HG02759 (cell line): ENCODE data around the gene RASGRP3.

Experiments used
- ATAC-seq: cut with Tn5 transposase; IDR thresholded peaks from one replicate; pipeline ENCODE4 v1.9.1; 2021; ENCODE audit warnings: mild to moderate bottlenecking, moderate library complexity; ENCODE audit not compliant: unreplicated experiment

Gene RASGRP3

DNA sequence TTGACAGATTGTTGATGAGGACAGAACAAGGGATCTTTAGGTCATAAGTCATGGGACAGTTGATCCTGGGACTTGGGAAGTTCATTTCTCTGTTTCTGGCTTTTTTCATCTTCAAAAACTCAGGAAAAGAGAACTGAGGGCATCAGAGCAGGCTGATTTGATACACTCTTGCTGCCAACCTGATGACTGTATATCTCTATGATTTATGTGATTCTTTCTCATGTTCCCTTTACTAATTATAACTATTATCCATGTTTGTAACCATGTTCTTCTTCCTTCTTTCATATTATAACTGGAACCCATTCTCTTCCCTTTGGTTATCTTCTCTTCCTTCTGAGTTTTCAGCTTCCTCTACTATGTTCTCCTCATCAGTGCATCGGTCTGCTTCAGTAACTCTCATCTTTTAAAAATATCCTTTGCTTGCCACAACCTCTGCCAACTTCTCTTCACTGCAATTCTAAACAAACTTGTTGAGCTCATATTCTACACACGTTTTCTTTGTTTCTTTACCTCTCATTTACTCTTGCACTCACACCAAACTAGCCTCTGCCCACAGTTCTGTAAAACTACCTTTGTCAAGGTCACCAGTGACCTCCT, 13.5 kb downstream of the RASGRP3 start:
- no peak for ATAC-seq

DNA sequence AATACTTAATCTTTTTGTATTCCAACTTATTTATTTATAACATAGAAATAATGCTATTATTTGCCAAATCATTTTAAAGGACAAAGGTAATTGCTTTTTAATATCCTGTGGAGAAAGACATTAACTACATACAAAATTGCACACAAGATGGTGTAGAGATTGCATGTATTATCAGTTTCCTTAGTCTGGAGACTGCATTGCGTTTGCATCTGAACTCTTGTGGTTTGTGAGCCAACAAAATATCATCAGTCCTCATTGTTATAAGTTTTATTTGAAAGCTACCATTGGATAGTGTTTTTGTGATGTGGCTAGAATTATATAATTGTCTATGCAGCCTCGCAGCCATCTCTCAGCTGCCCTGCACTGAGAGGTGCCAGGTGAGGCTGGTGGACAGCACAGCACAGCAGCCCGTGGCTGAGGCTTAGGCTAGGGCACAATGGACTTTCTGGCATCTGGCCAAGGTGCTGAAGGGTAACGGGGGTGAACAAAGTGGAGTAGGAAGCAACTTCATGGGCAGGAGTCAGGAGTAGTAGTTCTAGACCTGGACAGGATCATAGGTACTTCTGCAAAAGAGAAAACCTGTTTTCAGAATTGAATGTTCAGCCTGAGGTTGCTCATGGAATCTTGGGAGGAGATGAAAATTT, 15.1 kb downstream of the RASGRP3 start:
- ATAC-seq = no peak

DNA sequence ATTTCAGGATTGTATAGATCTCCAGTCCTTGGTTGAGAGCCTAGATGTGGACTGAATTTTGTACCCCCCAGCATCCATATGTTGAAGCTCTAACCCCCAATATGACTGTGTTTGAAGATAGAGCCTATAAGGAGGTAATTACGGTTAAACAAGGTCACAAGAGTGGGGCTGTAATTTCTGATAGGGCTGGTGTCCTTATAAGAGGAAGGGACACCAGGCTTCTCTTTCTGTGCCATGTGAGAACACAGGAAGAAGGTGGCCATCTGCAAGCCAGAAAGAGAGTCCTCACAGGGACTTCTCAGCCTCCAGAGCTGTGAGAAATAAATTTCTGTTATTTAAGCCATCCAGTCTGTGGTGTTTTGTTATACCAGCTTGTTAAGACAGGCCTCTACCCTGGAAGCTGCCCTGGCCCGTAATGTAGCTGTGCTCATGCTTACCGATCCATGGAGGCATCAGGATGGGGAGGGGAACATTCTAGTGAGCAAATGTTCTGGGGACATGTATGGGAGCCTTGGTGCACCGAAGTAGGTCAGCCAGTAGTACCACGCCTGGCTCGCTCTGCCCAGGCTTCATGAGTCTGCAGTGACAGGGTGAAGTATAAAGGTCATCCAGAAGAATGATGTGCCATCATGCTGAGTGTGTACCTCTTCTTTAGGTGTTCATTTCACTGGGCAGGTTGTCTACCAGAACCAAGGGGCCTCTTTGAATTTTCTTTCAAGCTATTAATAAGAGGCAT, 16.1 kb downstream of the RASGRP3 start:
- ATAC-seq = no peak

DNA sequence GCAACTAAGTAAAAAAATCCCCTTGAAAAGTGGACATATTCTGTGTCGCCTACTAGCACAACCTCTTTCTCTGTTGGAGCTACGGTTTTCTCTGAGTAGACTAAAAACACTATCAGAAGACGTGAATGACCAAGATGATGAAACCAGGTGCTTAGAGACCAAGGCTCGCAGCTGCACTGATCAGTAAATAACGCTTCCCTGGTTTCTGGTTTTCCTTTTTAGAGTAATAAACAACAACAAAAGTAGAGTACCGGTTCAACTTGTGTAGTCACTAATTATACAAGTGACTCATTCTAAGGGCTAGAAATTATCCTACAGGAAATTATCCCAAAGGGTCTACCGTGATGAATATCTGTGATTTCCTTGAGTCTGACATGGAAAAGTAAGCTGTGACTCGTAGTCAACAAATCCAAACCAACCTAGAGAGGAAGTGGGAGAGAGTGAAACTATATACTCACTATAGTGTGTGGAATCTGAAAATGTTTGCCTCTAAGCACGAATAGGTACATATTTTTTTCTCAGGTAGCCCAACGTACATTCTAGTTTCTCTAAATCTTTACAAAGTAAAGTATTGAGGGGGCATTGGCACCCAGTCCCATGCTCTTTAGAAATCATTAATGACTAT, 17.8 kb downstream of the RASGRP3 start:
- ATAC-seq = peak; percentile 60

DNA sequence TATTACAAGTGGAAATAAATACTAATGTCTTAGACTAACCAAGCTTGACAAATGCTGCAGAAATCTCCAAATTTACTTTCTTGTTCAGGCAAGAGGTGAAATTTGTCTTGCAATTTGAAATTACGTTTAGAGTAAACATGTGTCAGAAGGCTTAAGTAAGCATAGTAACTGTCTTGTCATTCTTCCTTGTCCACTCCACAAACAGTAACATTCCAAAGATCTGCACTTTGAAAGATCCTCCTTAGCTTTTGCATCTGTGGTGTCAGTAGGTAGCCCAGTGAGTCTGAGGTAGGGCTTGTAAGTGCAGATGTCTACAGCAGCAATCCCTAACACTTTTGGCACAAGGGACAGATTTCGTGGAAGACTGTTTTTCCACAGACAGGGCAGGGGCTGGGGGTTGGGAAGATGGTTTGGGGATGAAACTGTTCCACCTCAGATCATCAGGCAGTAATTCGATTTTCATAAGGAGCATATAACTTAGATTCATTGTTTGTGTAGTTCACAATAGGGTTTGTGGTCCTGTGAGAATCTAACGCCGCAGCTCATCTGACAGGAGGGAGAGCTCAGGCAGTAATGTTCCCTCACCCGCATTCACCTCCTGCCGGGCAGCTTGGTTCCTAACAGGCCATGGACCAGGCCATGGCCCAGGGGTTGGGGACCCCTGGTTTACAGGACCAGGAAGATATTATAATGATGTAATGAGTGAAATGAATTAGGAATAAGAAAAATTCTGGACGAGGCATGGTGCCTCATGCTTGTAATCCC, 18.6 kb downstream of the RASGRP3 start:
- no peak for ATAC-seq

DNA sequence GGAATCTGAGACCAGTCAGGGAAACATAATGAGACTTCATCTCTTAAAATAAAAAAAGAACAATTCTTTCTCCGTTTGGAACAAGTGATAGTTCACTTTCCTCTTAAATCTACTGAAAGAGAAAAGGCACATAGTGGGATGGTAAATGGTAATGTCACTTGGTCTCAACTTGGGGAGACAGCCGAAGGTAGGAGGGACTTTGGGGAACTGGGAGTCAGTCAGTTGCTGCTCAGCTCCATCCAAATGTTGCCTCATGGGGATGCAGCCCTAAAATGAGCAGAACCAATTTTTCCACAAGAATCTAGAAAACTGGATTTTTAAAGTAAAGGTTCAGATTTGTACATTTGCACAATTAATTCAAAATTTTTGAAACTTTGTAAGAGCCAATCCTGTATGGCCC, 19.2 kb downstream of the RASGRP3 start:
- ATAC-seq = no peak

DNA sequence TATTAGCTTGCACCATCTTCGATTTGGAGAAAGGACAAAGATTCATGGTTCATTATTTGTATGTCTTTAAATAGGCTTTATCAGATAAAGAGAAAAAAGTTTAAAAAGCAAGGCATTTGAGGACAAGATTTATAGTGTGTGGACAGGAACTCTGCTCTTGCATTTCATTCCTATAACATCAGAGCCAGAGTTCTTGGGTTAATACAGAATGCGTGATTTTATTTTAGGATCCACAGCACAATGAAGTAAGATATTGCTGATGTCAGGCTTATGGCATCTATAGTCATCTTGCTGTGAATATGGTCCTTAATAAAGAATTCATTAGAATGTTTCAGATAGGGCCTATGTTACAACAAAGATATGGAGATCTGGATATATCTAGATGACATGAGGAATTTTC, 19.7 kb downstream of the RASGRP3 start:
- ATAC-seq = no peak

DNA sequence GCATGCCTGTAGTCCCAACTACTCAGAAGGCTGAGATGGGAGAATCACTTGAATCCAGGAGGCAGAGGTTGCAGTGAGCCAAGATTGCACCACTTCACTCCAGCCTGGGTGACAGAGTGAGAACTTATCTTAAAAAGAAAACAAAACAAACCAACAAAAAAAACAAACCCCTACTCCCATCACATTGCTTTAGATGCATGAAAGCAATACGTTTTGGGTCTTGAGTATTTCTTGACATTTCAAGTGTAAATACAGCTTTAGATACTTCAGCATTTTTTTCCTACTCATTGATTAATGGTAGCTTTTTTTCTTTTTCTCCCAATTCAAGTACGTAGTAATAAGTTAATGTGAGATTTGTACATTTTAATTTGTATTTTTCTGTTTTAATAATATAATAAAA, 20.3 kb downstream of the RASGRP3 start:
- ATAC-seq = no peak

DNA sequence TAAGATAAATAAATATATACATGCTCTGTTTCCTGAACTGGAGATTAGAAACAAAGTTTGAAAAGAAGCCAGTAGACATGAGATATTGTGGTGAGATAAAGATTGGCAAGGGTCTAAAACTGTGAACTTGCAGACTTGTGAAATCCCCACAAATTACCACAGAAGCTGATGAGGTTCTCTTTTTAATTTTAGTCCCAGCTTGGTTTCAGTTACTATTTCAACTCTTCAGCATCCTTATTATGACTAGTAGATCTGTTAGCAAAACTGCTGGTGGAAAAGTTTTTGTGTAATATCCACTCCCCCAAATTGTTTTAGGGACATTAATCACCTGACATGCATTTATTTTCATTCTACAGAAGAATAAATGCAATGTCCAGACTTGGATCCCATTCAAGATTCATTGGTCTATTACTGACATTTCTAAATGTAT, 20.8 kb downstream of the RASGRP3 start:
- peak; percentile 45 for ATAC-seq

DNA sequence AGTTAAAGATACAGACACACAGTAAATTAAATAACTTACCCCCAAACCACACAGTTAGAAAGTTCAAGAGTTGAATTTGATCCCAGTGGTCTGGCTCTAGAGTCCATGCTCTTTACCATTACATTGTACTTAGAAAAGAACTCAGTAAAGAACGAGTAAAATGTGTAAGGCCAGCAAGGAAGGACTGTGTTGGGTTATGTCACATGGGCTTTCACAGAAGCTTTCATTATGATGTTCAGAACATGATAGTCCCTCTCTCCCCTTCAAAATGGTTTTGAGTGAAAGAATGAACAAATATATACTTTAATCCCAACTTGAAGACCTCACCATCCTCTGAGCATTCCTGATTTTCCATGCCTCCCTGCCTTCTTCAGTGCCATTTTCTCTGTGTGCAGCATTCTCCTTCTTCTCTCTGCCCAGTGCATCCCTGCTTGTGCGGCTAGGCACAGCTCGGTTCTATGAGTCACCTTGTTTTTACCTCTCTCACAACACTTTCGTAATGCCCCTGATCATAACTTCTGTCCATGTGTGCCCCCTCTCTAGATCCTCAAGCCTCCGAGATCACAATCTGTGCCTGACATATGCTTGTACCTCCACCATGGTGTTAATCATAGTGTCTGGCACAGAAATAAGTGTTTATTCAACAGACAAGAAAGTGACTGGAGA, 22.0 kb downstream of the RASGRP3 start:
- peak; percentile 37 for ATAC-seq

DNA sequence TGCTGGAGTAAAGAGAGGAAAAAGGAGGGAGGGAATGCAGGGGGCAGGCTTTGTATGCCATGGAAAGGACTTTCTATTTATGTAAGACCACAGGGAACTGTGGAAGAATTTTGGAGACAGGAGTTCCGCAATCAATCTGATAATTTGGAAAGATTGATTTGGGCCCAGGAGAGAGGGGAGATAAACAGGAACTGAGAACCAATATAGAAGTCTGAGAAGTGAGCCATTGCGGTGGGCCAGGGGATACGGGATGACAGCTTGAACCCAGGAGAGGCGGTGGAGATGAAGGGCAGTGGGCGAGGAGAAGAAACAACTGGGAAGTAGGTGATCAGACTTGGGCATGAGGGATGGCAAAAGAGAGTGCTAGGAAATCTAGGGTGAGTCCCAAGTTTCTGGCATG, 23.7 kb downstream of the RASGRP3 start:
- ATAC-seq = no peak

DNA sequence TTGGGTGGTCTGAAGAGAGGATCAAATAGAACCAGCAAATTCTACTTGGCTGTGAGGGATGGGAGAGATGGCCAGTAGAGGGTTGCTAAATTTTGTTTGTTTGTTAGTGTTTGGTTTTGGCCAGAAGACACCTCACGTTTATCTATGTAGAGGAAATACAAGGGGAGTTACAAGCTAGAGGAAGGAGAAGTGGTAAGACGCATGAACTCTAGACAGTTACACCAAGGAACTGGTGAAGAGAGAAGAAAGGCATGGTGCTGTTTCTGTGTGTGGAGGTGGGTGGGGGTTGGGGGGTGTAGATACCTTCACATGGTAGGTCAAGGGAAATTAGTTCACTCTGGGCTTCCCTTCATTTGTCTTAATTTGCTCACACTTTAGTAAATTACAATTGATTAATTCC, 25.6 kb downstream of the RASGRP3 start:
- no peak for ATAC-seq

DNA sequence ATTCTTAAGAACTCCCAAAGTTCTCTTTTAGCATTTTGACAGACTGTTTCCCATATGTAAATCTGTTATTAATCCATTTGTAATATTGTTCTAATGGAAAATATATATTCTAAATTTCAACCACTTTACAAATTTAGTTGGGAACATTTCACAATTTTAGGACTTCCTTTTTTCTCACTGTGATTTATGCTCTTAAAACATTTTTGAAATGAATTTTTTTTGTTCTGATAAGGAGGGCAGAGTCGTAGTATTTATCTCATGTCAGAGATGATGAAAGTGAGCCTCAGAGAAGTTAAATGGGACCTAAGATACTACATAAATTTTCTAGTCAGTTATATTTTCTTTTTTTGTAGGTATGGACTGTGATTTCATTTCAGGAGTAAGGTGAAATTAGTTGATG, 26.6 kb downstream of the RASGRP3 start:
- ATAC-seq = no peak

DNA sequence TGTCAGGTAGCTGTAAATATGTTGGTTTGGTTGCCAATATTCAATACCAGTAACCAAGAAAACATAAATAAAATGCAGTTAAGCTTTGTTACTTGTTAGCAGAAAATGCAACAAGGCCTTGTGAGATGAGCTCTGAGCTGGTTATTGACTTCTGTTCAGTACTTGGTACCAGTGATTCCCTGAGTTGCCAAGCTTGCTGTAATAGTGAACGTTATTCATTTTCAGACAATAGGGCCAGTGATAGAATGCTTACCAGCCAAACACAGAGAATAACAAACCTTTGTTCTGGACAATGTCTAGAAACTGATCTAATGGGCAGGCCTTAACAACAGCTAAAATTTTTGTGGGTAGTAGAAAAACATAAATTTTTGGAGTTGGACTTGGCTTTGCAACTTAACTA, 29.5 kb downstream of the RASGRP3 start:
- no peak for ATAC-seq

DNA sequence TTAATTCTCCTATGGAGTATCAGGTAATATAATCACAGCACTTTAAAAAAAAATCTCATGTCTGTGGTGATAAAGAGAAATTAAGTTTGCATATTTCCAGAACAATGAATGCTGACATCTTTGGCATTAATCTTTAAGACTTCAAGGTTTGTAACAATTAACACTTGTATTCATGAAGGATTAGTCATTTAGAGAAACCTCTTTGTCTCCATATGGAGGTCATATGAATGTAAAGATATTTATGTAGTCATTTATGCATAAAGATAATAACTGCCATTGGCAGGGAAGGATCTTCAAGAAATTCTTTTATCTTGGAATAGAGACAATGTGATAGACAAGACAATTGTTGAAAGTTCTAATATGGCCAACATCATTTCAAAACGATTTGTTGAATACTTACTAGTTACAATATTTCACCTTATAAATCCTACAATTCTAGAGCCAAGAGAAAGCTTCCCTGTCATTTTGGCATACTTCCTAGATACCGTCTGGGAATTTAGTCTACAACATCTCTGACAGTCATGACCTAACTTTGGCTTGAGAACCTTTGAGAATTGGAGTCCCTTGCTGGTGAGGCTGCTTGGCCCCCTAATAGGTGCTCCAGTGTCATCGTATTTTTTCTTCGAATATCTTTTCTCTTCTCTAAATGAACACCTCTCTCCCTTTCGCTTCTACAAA, 33.6 kb downstream of the RASGRP3 start:
- ATAC-seq = no peak

DNA sequence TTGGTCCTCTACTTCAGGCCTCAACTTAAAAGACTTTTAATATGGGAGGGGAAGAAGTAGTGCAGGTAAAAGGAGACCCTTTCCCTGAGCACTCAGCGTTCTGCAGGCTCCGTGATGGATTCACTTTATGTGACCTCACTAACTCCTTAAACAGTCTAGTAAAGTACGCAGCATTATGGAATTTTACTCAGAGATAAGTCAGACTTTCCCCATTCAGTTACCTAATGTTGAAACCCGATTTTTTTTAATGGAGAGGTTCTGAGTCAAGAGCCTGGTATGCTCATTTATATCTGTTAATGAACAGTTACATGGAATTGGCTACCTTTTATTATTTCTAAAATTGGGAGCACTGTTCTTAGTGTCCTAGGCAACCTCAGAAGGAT, 34.1 kb downstream of the RASGRP3 start:
- ATAC-seq = no peak

DNA sequence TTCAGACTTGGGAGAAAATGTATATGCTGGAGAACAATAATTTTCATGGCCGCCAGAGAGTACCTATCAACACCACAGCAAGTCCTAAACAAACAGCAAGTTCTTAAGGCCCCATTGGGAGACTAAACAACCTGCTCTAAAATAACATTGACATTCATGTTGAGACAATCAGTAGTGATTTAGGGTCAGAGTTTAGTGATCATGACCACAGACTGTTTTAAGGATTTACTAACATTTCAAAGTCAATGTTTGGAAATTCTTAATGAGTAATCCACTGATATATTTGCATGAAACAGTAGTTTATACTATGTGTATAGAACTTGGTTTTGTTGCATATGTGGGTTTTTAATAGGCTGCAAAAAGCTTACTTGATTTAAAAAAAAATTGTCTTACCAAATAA, 34.7 kb downstream of the RASGRP3 start:
- ATAC-seq = no peak

DNA sequence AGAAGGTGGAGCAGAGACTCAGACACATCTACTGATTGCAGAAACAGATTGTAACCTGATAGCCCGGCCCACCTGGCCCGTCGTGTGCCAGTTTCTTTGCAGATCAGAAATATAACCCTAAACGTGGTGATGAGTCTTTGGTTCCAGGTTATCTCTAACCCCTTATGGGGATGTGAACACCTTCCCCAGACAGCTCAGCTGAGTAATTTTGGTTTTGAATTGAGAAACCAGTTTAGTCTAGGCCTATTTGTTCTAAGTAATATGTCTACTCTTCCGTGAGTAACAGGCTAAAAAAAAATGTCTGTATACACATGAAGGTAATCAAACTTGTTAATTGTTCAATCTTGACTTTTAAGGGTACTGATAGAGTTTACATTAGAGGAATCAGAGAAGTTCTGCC, 35.7 kb downstream of the RASGRP3 start:
- peak; percentile 41 for ATAC-seq

DNA sequence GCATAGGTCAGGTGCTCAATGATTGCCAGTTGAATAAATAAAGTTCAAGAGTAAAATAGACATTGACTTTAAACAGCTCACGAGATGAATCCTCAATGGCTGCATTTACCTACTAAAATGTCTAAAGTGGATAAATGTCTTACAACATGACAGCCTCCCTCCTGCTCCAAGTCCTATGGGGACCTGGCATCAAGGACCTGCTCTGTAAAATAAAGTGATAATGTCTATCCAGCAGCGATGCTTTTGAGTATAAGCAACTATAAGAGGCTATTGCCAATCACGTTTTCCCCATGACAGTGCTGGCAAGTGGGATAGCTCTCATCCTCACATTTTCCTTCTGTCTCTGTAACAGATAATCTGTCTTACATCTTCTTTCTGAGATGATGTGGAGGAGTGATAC, 37.0 kb downstream of the RASGRP3 start:
- no peak for ATAC-seq

DNA sequence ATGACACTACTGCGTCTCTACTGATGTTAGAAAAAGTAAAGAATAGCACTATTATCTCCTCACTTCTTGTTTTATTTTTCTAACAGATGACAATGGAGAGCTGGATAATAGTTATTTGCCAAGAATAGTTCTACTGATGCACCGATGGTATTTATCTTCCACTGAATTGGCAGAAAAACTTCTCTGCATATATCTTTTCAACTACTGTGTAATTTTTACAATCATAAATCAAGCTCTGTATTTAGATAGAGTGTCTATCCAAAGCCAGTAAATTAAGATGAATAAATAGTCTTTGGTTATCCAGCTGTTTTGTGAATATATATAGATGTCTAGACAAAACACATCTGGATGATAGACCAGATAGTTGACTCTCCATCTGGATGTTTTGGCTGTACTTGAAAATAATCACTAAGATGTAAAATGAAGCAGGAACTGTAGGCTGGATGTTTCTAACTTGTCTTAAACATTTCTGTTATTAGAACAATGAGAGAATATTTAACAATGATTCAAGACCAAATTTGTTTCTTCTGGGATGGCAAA, 40.1 kb downstream of the RASGRP3 start:
- ATAC-seq = no peak
